GM18508 (cell line): ENCODE measurements around the gene PRRC2B.
"Not testable (repeated sequence)": the region's sequence is repeated elsewhere in the genome, so short reads cannot be mapped to it uniquely, and the experiment has no call there.

Experiments
- ATAC-seq: cut with Tn5 transposase; IDR thresholded peaks from one replicate; pipeline ENCODE4 v1.9.1; 2021; ENCODE audit warnings: moderate number of reproducible peaks; ENCODE audit not compliant: insufficient read depth, unreplicated experiment

PRRC2B gene

GRCh38 chr9:131385296-131385695, 8.6 kb upstream of the PRRC2B start:
- no peak for ATAC-seq

GRCh38 chr9:131386281-131386680, 7.6 kb upstream of the PRRC2B start:
- ATAC-seq = no peak

GRCh38 chr9:131387394-131387793, 6.5 kb upstream of the PRRC2B start:
- no peak for ATAC-seq

- ATAC-seq = no peak
These were observed 2.9 kb upstream of the PRRC2B start for GRCh38 chr9:131391020-131391419.

- ATAC-seq = no peak
These were observed 2.4 kb upstream of the PRRC2B start for GRCh38 chr9:131391504-131391903.

- no peak for ATAC-seq
These were observed 724 bp downstream of the PRRC2B start for GRCh38 chr9:131394464-131395156.

GRCh38 chr9:131395157-131396098, 1.5 kb downstream of the PRRC2B start:
- ATAC-seq = no peak

- not testable (repeated sequence) for ATAC-seq
These were observed 2.2 kb downstream of the PRRC2B start for GRCh38 chr9:131396099-131396479.

GRCh38 chr9:131396626-131397025, 2.7 kb downstream of the PRRC2B start:
- ATAC-seq = no peak

- ATAC-seq = no peak
These were observed 3.4 kb downstream of the PRRC2B start for GRCh38 chr9:131397100-131397790.

- ATAC-seq = no peak
These were observed 4.3 kb downstream of the PRRC2B start for GRCh38 chr9:131398204-131398603.

- ATAC-seq = no peak
These were observed 6.1 kb downstream of the PRRC2B start for GRCh38 chr9:131399972-131400371.

- no peak for ATAC-seq
These were observed 6.7 kb downstream of the PRRC2B start for GRCh38 chr9:131400627-131401026.

GRCh38 chr9:131402073-131402472, 8.2 kb downstream of the PRRC2B start:
- no peak for ATAC-seq

GRCh38 chr9:131402738-131403492, 9.0 kb downstream of the PRRC2B start:
- no peak for ATAC-seq

- ATAC-seq = no peak
These were observed 9.5 kb downstream of the PRRC2B start for GRCh38 chr9:131403493-131403773.

GRCh38 chr9:131404581-131404980, 10.7 kb downstream of the PRRC2B start:
- ATAC-seq = no peak

GRCh38 chr9:131404987-131405386, 11.1 kb downstream of the PRRC2B start:
- ATAC-seq = no peak

GRCh38 chr9:131405428-131405827, 11.5 kb downstream of the PRRC2B start:
- no peak for ATAC-seq

- ATAC-seq = no peak
These were observed 12.1 kb downstream of the PRRC2B start for GRCh38 chr9:131405858-131406537.
